ENCODE results near the gene NCOR2. TPM values are rescaled to one million over a fixed set of nuclear protein-coding genes. Genes with fewer than 3 reads are reported as not detected.

NCOR2 gene
- total RNA-seq, 2 donors from 2014 or later = 137 to 148 TPM

- Histone ChIP-seq H3K27ac (no peak overlapping the region), H3K4me3 (no peak overlapping the region), H3K4me1 (no peaks in the 10 kb centered on the region), H3K27me3 (no peaks in the 10 kb centered on the region), H3K9ac (ENCODE audit: low read depth in 2 of 2, low read length in 2 of 2) (no peak overlapping the region), H3K9me3 (no peaks in the 10 kb centered on the region), H3K36me3 (no peaks in the 10 kb centered on the region)
- DNase-seq = no peak
- TF ChIP-seq CTCF (IDR thresholded peaks at IDR 0.05) = no peak
- intact Hi-C loops (cut with DNase I) = no loop called here
These were observed 32.4 kb downstream of the NCOR2 start for GRCh38 chr12:124534776-124535740.

- H3K27me3 ChIP-seq = no peaks in the 10 kb centered on the region
- no peaks in the 10 kb centered on the region for H3K36me3 ChIP-seq
- H3K9ac ChIP-seq (ENCODE audit: low read depth in 2 of 2, low read length in 2 of 2) = no peak overlapping the region
- no peaks in the 10 kb centered on the region for H3K4me1 ChIP-seq
- no peak overlapping the region for H3K27ac ChIP-seq
- no peak for DNase-seq
- no peak for TF ChIP-seq CTCF (IDR thresholded peaks at IDR 0.05)
- H3K4me3 ChIP-seq = no peak overlapping the region
- intact Hi-C loops (cut with DNase I) = no loop called here
- H3K9me3 ChIP-seq = no peaks in the 10 kb centered on the region
These were observed 34.0 kb downstream of the NCOR2 start for GRCh38 chr12:124533456-124533855.

GRCh38 chr12:124532967-124533366 lies 34.4 kb downstream of the NCOR2 start:
- intact Hi-C loops (cut with DNase I) = no loop called here
- DNase-seq = no peak
- Histone ChIP-seq H3K27ac (no peak overlapping the region), H3K36me3 (no peaks in the 10 kb centered on the region), H3K4me1 (no peaks in the 10 kb centered on the region), H3K4me3 (no peak overlapping the region), H3K9ac (ENCODE audit: low read depth in 2 of 2, low read length in 2 of 2) (no peak overlapping the region), H3K9me3 (no peaks in the 10 kb centered on the region), H3K27me3 (no peaks in the 10 kb centered on the region)
- no peak for TF ChIP-seq CTCF (IDR thresholded peaks at IDR 0.05)

- Histone ChIP-seq H3K4me3 (no peak overlapping the region), H3K27me3 (no peaks in the 10 kb centered on the region), H3K9ac (ENCODE audit: low read depth in 2 of 2, low read length in 2 of 2) (no peak overlapping the region), H3K36me3 (no peaks in the 10 kb centered on the region), H3K27ac (no peak overlapping the region), H3K9me3 (no peaks in the 10 kb centered on the region), H3K4me1 (no peaks in the 10 kb centered on the region)
- intact Hi-C loops (cut with DNase I) = no loop called here
- DNase-seq = no peak
- no peak for TF ChIP-seq CTCF (IDR thresholded peaks at IDR 0.05)
These were observed 35.1 kb downstream of the NCOR2 start for GRCh38 chr12:124532331-124532750.

- TF ChIP-seq CTCF (IDR thresholded peaks at IDR 0.05) = no peak
- H3K9ac ChIP-seq (ENCODE audit: low read depth in 2 of 2, low read length in 2 of 2) = no peak overlapping the region
- no peaks in the 10 kb centered on the region for H3K36me3 ChIP-seq
- intact Hi-C loops (cut with DNase I) = no loop called here
- no peak overlapping the region for H3K4me3 ChIP-seq
- no peaks in the 10 kb centered on the region for H3K27me3 ChIP-seq
- H3K4me1 ChIP-seq = no peaks in the 10 kb centered on the region
- H3K9me3 ChIP-seq = no peaks in the 10 kb centered on the region
- DNase-seq = no peak
- H3K27ac ChIP-seq = no peak overlapping the region
These were observed 35.5 kb downstream of the NCOR2 start for GRCh38 chr12:124531906-124532305.

Data from colonic mucosa (tissue), 4 donors.